ENCODE results near the gene FAM43B.

- TF ChIP-seq GATA3 (IDR thresholded peaks at IDR 0.05; ENCODE audit: low read depth, low read length) (no peak), GATA2 (IDR thresholded peaks at IDR 0.05; ENCODE audit: low read depth, low read length) (no peak)
Observed at GRCh38 chr1:20573987-20574386, 21.6 kb downstream of the FAM43B start.
